Stomach smooth muscle (tissue), 2 donors: Measurements from ENCODE around the gene TAPT1.

ENCODE experiments used
- H3K27ac ChIP-seq: one replicate; pipeline ENCODE4 v1.7.0; 2013; ENCODE audit warnings: mild to moderate bottlenecking, low read length, inconsistent platforms
- H3K27me3 ChIP-seq, 2 donors: one replicate each; pipeline ENCODE4 v1.7.0; 2013; ENCODE audit warnings: low read length in 2 of 2; ENCODE audit not compliant: insufficient read depth in 2 of 2, control insufficient read depth in 1 of 2
- H3K36me3 ChIP-seq, 2 donors: one replicate each; pipeline ENCODE4 v1.7.0; 2013; ENCODE audit warnings: low read length in 2 of 2; ENCODE audit not compliant: control insufficient read depth in 2 of 2, insufficient read depth in 2 of 2
- H3K4me1 ChIP-seq: one replicate; pipeline ENCODE4 v1.7.0; 2013; ENCODE audit warnings: low read length; ENCODE audit not compliant: control insufficient read depth, insufficient read depth
- H3K4me3 ChIP-seq, 2 donors: one replicate each; pipeline ENCODE4 v1.7.0; 2013; ENCODE audit warnings: low read length in 2 of 2
- H3K9ac ChIP-seq, 2 donors: one replicate each; pipeline ENCODE4 v1.7.0; 2013; ENCODE audit warnings: low read length in 2 of 2, mild to moderate bottlenecking in 1 of 2
- H3K9me3 ChIP-seq, 2 donors: one replicate each; pipeline ENCODE4 v1.7.0; 2013; ENCODE audit warnings: low read length in 2 of 2; ENCODE audit not compliant: control insufficient read depth in 2 of 2
- donor health status: healthy.
- donor health status: Pancreatic carcinoma.

TAPT1 gene

GRCh38 chr4:16171831-16172230 lies 54.4 kb downstream of the TAPT1 start:
- Histone ChIP-seq H3K36me3 (peaks cover 13 to 22% of the 10 kb centered on the region in 2 donors), H3K27ac (no peak overlapping the region), H3K4me3 (no peak overlapping the region), H3K4me1 (no peaks in the 10 kb centered on the region), H3K9ac (no peak overlapping the region), H3K9me3 (no peaks in the 10 kb centered on the region), H3K27me3 (no peaks in the 10 kb centered on the region)

- Histone ChIP-seq H3K36me3 (peaks cover 27 to 39% of the 10 kb centered on the region in 2 donors), H3K27ac (no peak overlapping the region), H3K9me3 (no peaks in the 10 kb centered on the region), H3K4me3 (no peak overlapping the region), H3K4me1 (no peaks in the 10 kb centered on the region), H3K9ac (no peak overlapping the region), H3K27me3 (no peaks in the 10 kb centered on the region)
These were observed 56.8 kb downstream of the TAPT1 start for GRCh38 chr4:16169490-16169889.

DNA sequence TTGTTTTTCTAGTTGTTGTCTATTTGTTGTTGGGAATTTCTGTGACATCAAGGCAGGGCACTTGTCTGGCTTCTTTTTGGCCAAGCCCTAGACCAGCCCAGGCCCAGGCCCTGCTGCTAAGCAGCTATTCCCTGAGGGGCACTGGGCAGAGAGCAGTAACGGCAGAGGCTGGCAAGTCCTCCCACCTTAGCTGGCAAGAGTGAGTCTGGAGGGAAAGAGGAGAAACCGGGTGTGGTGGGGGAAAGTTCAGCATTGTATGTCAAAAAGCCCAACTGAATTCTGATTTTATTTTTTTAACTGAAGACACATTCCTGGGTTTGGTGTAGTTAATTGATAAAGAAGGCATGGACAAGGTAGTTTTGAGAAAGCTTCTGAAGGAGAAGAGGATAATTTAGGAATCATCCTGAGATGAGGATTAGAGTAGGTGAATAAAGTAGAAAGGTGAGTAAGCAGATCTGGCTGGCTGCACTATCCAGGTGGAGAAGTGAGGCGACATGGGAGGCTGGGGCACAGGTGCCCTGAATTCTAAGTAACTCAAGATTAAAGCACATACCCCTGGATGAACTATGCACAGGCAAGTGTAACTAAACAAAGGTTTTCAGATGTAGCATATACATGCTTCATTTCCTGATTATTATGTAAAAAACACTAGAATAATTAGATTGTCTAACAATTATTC lies 57.4 kb downstream of the TAPT1 start:
- no peaks in the 10 kb centered on the region for H3K27me3 ChIP-seq

GRCh38 chr4:16168144-16168543 lies 58.1 kb downstream of the TAPT1 start:
- Histone ChIP-seq H3K27me3 (no peaks in the 10 kb centered on the region), H3K9ac (no peak overlapping the region), H3K4me3 (no peak overlapping the region), H3K27ac (no peak overlapping the region), H3K4me1 (no peaks in the 10 kb centered on the region), H3K9me3 (no peaks in the 10 kb centered on the region), H3K36me3 (peaks cover 34 to 48% of the 10 kb centered on the region in 2 donors)

More for the DNA sequence above, 57.4 kb downstream of the TAPT1 start:
- Histone ChIP-seq H3K4me3 (no peak overlapping the region), H3K9me3 (no peaks in the 10 kb centered on the region), H3K4me1 (no peaks in the 10 kb centered on the region), H3K36me3 (peaks cover 27 to 42% of the 10 kb centered on the region in 2 donors), H3K27ac (no peak overlapping the region), H3K9ac (no peak overlapping the region)

DNA sequence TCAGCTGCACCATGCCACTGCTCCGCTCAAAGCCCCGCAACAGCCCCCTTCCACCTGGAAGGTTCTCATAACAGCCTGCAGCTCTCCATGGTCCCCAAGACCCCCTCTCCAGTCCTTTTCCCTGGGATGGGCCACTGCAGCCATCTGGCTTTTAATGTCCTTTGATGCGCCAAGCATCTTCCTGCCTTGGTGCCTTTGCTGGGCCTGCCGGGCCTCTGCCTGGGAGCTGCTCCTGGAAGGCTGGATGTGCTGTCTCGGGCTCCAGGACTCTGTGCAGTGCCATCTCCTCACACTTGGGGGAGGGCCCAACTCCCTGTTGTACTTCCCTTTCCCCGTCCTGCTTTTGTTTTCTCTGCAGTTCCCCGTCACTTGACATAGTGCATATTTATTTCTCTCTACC lies 60.3 kb downstream of the TAPT1 start:
- no peak overlapping the region for H3K27ac ChIP-seq
- H3K36me3 ChIP-seq, result peaks cover 45 to 55% of the 10 kb centered on the region in 2 donors
- H3K9ac ChIP-seq, result no peak overlapping the region

DNA sequence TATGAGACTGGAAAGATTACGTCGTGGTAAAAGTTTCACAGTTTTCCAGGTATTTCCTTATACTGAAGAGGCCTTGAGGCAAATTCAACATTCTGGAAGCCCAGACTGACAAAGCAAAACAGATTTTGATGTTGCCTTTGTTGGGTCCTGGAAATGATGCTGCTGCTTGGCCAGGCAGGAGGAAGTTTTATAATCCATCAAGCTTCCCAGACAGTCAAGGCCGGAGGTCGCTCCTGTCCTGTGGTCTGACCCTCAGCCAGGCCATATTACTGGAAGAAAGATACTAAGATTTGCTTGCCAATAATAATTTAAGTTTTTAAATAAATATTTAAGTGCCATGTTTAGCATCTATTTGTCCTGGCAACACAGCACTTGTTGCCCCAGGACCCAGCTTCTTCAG lies 63.4 kb downstream of the TAPT1 start:
- Histone ChIP-seq H3K4me3 (no peak overlapping the region), H3K9me3 (peaks cover 0 to 4% of the 10 kb centered on the region in 2 donors), H3K27me3 (no peaks in the 10 kb centered on the region), H3K27ac (no peak overlapping the region), H3K4me1 (no peaks in the 10 kb centered on the region), H3K36me3 (peaks cover 40 to 41% of the 10 kb centered on the region in 2 donors), H3K9ac (no peak overlapping the region)

More for the DNA sequence above, 60.3 kb downstream of the TAPT1 start:
- Histone ChIP-seq H3K4me1 (no peaks in the 10 kb centered on the region), H3K9me3 (no peaks in the 10 kb centered on the region), H3K4me3 (no peak overlapping the region), H3K27me3 (no peaks in the 10 kb centered on the region)

DNA sequence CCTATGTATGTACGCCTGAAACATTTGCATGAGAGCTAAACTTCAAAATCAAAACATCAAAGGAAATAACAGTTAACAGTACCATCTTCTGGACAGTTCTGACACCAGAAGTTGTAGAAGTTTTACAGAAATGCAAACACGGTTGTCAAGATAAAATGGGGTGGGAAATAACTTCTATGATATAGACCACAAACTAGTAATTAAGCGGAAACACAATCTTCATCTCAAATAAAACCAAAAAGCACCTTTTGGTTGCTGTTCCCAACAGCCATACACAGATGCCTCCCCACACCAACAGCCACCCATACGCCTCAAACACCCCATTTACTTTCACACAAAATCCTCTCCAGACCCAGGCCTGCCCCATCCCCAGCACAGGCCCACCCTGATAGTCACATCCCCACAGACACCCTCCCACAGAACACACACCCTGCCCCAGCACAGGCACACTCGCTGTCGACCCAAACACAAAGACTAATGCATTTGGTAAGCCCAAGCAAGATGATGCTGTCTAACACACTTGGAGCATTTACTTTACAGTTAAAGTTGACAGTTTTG lies 64.3 kb downstream of the TAPT1 start:
- H3K4me3 ChIP-seq, result no peak overlapping the region
- H3K27me3 ChIP-seq, result no peaks in the 10 kb centered on the region
- no peak overlapping the region for H3K27ac ChIP-seq
- peaks cover 37 to 38% of the 10 kb centered on the region in 2 donors for H3K36me3 ChIP-seq
- H3K9ac ChIP-seq, result no peak overlapping the region
- peaks cover 0 to 4% of the 10 kb centered on the region in 2 donors for H3K9me3 ChIP-seq
- no peaks in the 10 kb centered on the region for H3K4me1 ChIP-seq

GRCh38 chr4:16160457-16160856 lies 65.8 kb downstream of the TAPT1 start:
- no peak overlapping the region for H3K9ac ChIP-seq
- peaks cover 12% of the 10 kb centered on the region for H3K4me1 ChIP-seq
- H3K27ac ChIP-seq, result no peak overlapping the region
- H3K27me3 ChIP-seq, result no peaks in the 10 kb centered on the region
- H3K4me3 ChIP-seq, result no peak overlapping the region
- H3K36me3 ChIP-seq, result peaks cover 25 to 29% of the 10 kb centered on the region in 2 donors
- peaks cover 0 to 4% of the 10 kb centered on the region in 2 donors for H3K9me3 ChIP-seq

DNA sequence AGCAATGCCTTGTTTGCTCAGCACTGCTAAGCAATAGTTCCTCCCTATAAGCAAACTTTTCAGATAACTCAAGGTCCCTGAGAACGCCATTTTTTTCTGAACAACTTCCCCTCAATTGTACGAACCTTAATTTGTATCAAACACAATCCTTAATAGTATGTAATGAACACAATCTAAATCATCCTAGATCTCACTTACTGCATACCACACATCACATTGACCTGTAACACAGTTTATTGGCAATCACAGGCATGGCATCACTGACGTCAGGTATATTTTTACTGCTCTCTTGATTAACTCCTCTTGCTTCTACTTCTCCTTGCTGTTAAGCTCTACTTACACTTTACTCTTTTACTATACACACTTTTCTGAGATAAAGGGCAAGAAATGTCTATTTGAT lies 67.0 kb downstream of the TAPT1 start:
- Histone ChIP-seq H3K9me3 (peaks cover 0 to 4% of the 10 kb centered on the region in 2 donors), H3K36me3 (peaks cover 18 to 24% of the 10 kb centered on the region in 2 donors), H3K27ac (no peak overlapping the region), H3K9ac (no peak overlapping the region), H3K27me3 (no peaks in the 10 kb centered on the region), H3K4me3 (no peak overlapping the region), H3K4me1 (peaks cover 12% of the 10 kb centered on the region)

DNA sequence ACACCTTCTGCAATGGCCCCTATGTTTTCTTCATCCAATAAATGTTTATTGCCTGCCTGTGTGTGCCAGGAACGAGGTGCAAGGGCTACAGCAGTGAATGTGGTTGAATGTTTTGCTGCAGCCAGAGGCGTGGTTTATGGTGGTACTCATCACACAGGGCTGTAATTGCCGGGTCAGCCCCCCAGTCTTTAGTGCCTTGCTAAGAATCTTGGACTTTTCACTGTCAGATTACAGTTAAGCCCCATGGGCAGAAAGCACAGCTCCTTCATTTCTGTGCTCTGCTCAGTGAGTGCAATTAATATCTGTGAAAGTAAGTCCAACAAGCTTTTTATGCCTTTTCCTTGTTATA lies 67.8 kb downstream of the TAPT1 start:
- Histone ChIP-seq H3K9me3 (peaks cover 0 to 4% of the 10 kb centered on the region in 2 donors), H3K4me3 (no peak overlapping the region), H3K4me1 (peaks cover 12% of the 10 kb centered on the region), H3K27ac (no peak overlapping the region), H3K27me3 (no peaks in the 10 kb centered on the region), H3K36me3 (peaks cover 12 to 20% of the 10 kb centered on the region in 2 donors), H3K9ac (no peak overlapping the region)
